HCT116 (cell line): Measurements from ENCODE around the gene SMARCD2. TPM values are rescaled to one million over a fixed set of nuclear protein-coding genes. Genes with fewer than 3 reads are reported as not detected.
A peak's percentile ranks its signal among the peaks of the same experiment; 100 is the strongest.
"Not testable (repeated sequence)": the region's sequence is repeated elsewhere in the genome, so short reads cannot be mapped to it uniquely, and the experiment has no call there.

Source experiments
- ATAC-seq: fragments of 200-7000 bp; cut with Tn5 transposase; 2 replicates; pipeline ENCODE4 v1.9.1; 2020; ENCODE audit warnings: mild to moderate bottlenecking, moderate library complexity
- BruUV-seq: library from RNA; stranded (reverse); fragments of 400-500 nt; replicated peaks from 2 replicates; lab custom pipeline; 2021; lab: Mats Ljungman, UMichigan
- CTCF ChIA-PET: fragments of 300-600 bp; sonication (Branson Sonifier 250); formaldehyde crosslinking; loops from one replicate; lab custom pipeline; 2021; ENCODE audit warnings: antibody characterized with exemption; lab: Charles Lee
- POLR2A ChIA-PET: fragments of 300-600, 350-600 bp; sonication (Branson Sonifier 250); formaldehyde crosslinking; loops from one replicate; lab custom pipeline; 2021; ENCODE audit warnings: antibody characterized with exemption; lab: Charles Lee
- RAD21 ChIA-PET, 2 experiments: fragments of 300-600 bp; sonication (Branson Sonifier 250); formaldehyde crosslinking; loops; one replicate each; lab custom pipeline; 2023; ENCODE audit warnings: low total read pairs in 2 of 2; ENCODE audit not compliant: uncharacterized antibody in 2 of 2, unreplicated experiment in 2 of 2, low non-redundant PET in 1 of 2; lab: Charles Lee
- DNase-seq: peaks from one replicate; pipeline ENCODE4 v3.0.0-alpha.2; 2010; ENCODE audit warnings: low read depth, low spot score
- H2AFZ ChIP-seq: fragments of 200-600 bp; shearing (Covaris generic), sonication (generic); 2 replicates; pipeline ENCODE4 v1.6.1; 2017; ENCODE audit warnings: low read depth, mixed run types, mixed read lengths, antibody characterized with exemption, low read length; ENCODE audit not compliant: poor library complexity, severe bottlenecking
- H3K27ac ChIP-seq: 2 replicates; pipeline ENCODE4 v1.5.1; 2012; ENCODE audit warnings: low read depth, low read length
- H3K27me3 ChIP-seq: fragments of 200-600 bp; sonication (generic); 2 replicates; pipeline ENCODE4 v1.6.1; 2016; ENCODE audit warnings: mixed run types, low read length, mixed read lengths; ENCODE audit not compliant: insufficient read depth
- H3K36me3 ChIP-seq, 2 experiments: fragments of 200-500 bp in 1 of 2; fragments of 200-600 bp in 1 of 2; sonication (Bioruptor generic) in 1 of 2; sonication (generic) in 1 of 2; 2 replicates each; pipeline versions ENCODE4 v1.5.1 to v1.6.1; 2014 to 2016; ENCODE audit warnings: low read length in 2 of 2, inconsistent platforms in 1 of 2, mixed read lengths in 1 of 2, mixed run types in 1 of 2; ENCODE audit not compliant: insufficient read depth in 2 of 2, control insufficient read depth in 1 of 2
- H3K4me1 ChIP-seq, 2 experiments: fragments of 200-600 bp in 1 of 2; sonication (generic) in 1 of 2; 2 replicates each; pipeline versions ENCODE4 v1.5.1 to v1.6.1; 2012 to 2017; ENCODE audit warnings: low read length in 2 of 2, inconsistent platforms in 1 of 2, mild to moderate bottlenecking in 1 of 2, mixed read lengths in 1 of 2, mixed run types in 1 of 2, moderate library complexity in 1 of 2; ENCODE audit not compliant: insufficient read depth in 2 of 2, control insufficient read depth in 1 of 2
- H3K4me2 ChIP-seq: fragments of 200-600 bp; sonication (generic); 2 replicates; pipeline ENCODE4 v1.6.1; 2017; ENCODE audit warnings: mixed run types, low read length, mixed read lengths
- H3K4me3 ChIP-seq, 2 experiments: fragments of 200-600 bp in 1 of 2; sonication (generic) in 1 of 2; replicated peaks in 1 of 2; 2 replicates each; pipeline ENCODE4 v1.5.1; 2011 to 2016; ENCODE audit warnings: low read length in 2 of 2, control low read depth in 1 of 2, low read depth in 1 of 2, mild to moderate bottlenecking in 1 of 2, mixed read lengths in 1 of 2, mixed run types in 1 of 2
- H3K79me2 ChIP-seq: fragments of 200-600 bp; sonication (generic); 2 replicates; pipeline ENCODE4 v1.6.1; 2017; ENCODE audit warnings: mild to moderate bottlenecking, mixed run types, low read length, moderate library complexity, mixed read lengths; ENCODE audit not compliant: insufficient read depth
- H3K9ac ChIP-seq: fragments of 200-600 bp; sonication (generic); 2 replicates; pipeline ENCODE4 v1.6.1; 2016; ENCODE audit warnings: low read length, mixed read lengths
- H3K9me2 ChIP-seq: fragments of 200-600 bp; sonication (generic), shearing (Covaris generic); 2 replicates; pipeline ENCODE4 v1.6.1; 2017; ENCODE audit warnings: mixed run types, mild to moderate bottlenecking, moderate library complexity; ENCODE audit not compliant: insufficient read depth
- H3K9me3 ChIP-seq, 2 experiments: fragments of 200-500 bp in 1 of 2; fragments of 200-600 bp in 1 of 2; sonication (Bioruptor generic) in 1 of 2; sonication (generic) in 1 of 2; 2 replicates each; pipeline ENCODE4 v1.6.1; 2014 to 2017; ENCODE audit warnings: low read length in 2 of 2, mixed read lengths in 2 of 2, inconsistent platforms in 1 of 2, low read depth in 1 of 2, mild to moderate bottlenecking in 1 of 2, mixed run types in 1 of 2, moderate library complexity in 1 of 2; ENCODE audit not compliant: control insufficient read depth in 1 of 2, insufficient read depth in 1 of 2
- H4K20me1 ChIP-seq: fragments of 200-600 bp; sonication (generic), shearing (Covaris generic); 2 replicates; pipeline ENCODE4 v1.6.1; 2017; ENCODE audit warnings: mixed run types, mild to moderate bottlenecking, moderate library complexity; ENCODE audit not compliant: insufficient read depth
- EGR1 ChIP-seq: IDR thresholded peaks from 2 replicates; pipeline ENCODE4 v1.6.1; 2012; ENCODE audit warnings: low read depth
- POLR2A ChIP-seq: IDR thresholded peaks from 2 replicates; pipeline ENCODE4 v1.7.0; 2011; ENCODE audit warnings: borderline replicate concordance; ENCODE audit not compliant: insufficient read depth, insufficient read length; ENCODE audit errors: extremely low read depth
- SIN3A ChIP-seq: IDR thresholded peaks from 2 replicates; pipeline ENCODE4 v1.6.1; 2012; ENCODE audit warnings: low read depth
- ZNF274 ChIP-seq: fragments of 200-500 bp; sonication (Bioruptor generic); IDR thresholded peaks from 2 replicates; pipeline ENCODE4 v1.6.1; 2014; ENCODE audit warnings: mild to moderate bottlenecking, low read depth, low read length, inconsistent platforms
- intact Hi-C: fragments of 100-400 bp; cut with micrococcal nuclease; formaldehyde crosslinking; loops from 2 replicates; pipeline ENCODE4 v1.10.0; 2022
- total RNA-seq: library from RNA; stranded (reverse); gene quantifications from one replicate; pipeline ENCODE4 v1.2.1, GENCODE V29; 2021; ENCODE audit not compliant: unreplicated experiment
- TF ChIP-seq, protein P1 (sequence below), 3 experiments: fragments of 200-600 bp in 1 of 3; sonication (generic) in 1 of 3; IDR thresholded peaks in 2 of 3; conservative IDR thresholded peaks in 1 of 3; 2 replicates each; pipeline ENCODE4 v1.5.1; 2012 to 2017; ENCODE audit warnings: low read depth in 2 of 3, low read length in 2 of 3, antibody characterized with exemption in 1 of 3, borderline replicate concordance in 1 of 3, control low read depth in 1 of 3, mild to moderate bottlenecking in 1 of 3, mixed read lengths in 1 of 3, mixed run types in 1 of 3, moderate library complexity in 1 of 3; ENCODE audit not compliant: insufficient read depth in 1 of 3

The SMARCD2 gene
- total RNA-seq, 1 experiment from 2014 or later = 168 TPM

DNA sequence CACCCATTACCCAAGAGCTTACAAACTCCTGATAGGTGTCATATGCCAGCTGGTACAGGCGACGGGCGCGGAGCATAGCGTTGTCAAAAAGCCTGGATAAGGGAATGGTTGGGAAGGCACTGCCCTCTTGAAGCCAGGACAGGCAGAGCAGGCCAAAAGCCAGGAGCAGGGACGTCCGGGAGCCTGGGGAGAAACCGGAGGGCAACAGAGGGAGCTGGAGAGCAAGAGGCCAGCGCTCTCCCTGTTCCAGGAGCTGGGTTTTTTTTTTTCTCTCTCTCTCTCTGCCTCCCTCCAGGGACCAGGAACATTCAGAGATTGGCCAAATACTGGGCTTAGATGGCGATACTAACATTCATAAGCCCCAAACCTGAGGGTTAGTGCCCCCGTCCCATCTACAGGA, 38.9 kb upstream of the SMARCD2 start:
- RAD21 ChIA-PET, H3K79me2 ChIP-seq, H3K27ac ChIP-seq, H2AFZ ChIP-seq, DNase-seq, H3K9me3 ChIP-seq, intact Hi-C loops, H3K4me2 ChIP-seq, BruUV-seq, H4K20me1 ChIP-seq, H3K36me3 ChIP-seq, ATAC-seq, H3K4me1 ChIP-seq, H3K27me3 ChIP-seq, H3K9me2 ChIP-seq, POLR2A ChIA-PET, H3K9ac ChIP-seq, H3K4me3 ChIP-seq: not testable (repeated sequence)
- TF ChIP-seq, protein P1, sequence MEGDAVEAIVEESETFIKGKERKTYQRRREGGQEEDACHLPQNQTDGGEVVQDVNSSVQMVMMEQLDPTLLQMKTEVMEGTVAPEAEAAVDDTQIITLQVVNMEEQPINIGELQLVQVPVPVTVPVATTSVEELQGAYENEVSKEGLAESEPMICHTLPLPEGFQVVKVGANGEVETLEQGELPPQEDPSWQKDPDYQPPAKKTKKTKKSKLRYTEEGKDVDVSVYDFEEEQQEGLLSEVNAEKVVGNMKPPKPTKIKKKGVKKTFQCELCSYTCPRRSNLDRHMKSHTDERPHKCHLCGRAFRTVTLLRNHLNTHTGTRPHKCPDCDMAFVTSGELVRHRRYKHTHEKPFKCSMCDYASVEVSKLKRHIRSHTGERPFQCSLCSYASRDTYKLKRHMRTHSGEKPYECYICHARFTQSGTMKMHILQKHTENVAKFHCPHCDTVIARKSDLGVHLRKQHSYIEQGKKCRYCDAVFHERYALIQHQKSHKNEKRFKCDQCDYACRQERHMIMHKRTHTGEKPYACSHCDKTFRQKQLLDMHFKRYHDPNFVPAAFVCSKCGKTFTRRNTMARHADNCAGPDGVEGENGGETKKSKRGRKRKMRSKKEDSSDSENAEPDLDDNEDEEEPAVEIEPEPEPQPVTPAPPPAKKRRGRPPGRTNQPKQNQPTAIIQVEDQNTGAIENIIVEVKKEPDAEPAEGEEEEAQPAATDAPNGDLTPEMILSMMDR (IDR thresholded peaks at IDR 0.05 in 2 of 3, conservative IDR thresholded peaks at IDR 0.05 in 1 of 3; ENCODE audit: borderline replicate concordance in 1 of 3, insufficient read depth in 1 of 3, low read depth in 2 of 3, low read length in 2 of 3) = peak in 2 of 3 experiments; percentile 11; a peak in 1 of 6 replicates
- CTCF ChIA-PET = interaction anchor here (0.6 to 1.5 kb wide), 7 partner anchors 11 to 1218 kb away, joined by 3 to 6 read pairs (median 5); no protein-coding TSS in a partner anchor

DNA sequence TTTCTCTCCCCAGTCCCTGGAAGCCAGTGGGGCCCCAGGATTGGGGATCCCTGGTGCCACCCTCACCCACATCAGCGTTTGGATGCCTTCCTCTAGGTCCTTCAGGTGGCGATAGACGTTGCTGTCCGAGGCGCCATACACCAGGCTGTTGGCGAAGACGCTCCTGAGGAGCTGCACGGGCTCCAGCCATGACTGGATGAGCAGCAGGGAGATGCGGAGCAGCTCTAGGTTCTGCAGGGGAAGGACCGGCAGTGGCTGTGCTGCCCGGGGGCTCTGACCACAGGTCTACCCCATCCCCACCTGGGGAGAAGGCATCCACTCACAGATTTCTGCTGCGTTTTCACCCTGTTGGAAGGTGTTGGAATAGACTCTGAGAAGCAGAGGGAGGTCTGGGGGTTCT, 38.2 kb upstream of the SMARCD2 start:
- no peaks in the 10 kb centered on the region for H3K27me3 ChIP-seq
- H3K9ac ChIP-seq = no peak overlapping the region
- H3K36me3 ChIP-seq = no peaks in the 10 kb centered on the region
- intact Hi-C loops = no loop called here
- CTCF ChIA-PET = interaction anchor here (0.6 to 1.5 kb wide), 5 partner anchors 11 to 1218 kb away, joined by 3 to 6 read pairs (median 5); no protein-coding TSS in a partner anchor
- H3K79me2 ChIP-seq = no peaks in the 10 kb centered on the region
- H3K9me2 ChIP-seq = no peaks in the 10 kb centered on the region
- RAD21 ChIA-PET = no interaction called here
- no peak overlapping the region for H2AFZ ChIP-seq
- no peaks in the 10 kb centered on the region for H4K20me1 ChIP-seq
- H3K4me2 ChIP-seq = no peak overlapping the region
- BruUV-seq = no TSS peak
- DNase-seq = no peak
- POLR2A ChIA-PET = no interaction called here
- H3K4me1 ChIP-seq = peaks cover 0 to 7% of the 10 kb centered on the region in 2 experiments; a peak in 3 of 4 replicates
- H3K9me3 ChIP-seq = no peaks in the 10 kb centered on the region
- TF ChIP-seq POLR2A (no peak), EGR1 (no peak), SIN3A (no peak), ZNF274 (no peak)
- TF ChIP-seq, protein P1 (IDR thresholded peaks at IDR 0.05 in 2 of 3, conservative IDR thresholded peaks at IDR 0.05 in 1 of 3; ENCODE audit: borderline replicate concordance in 1 of 3, insufficient read depth in 1 of 3, low read depth in 2 of 3, low read length in 2 of 3) = no peak
- no peak overlapping the region for H3K27ac ChIP-seq
- H3K4me3 ChIP-seq = no peak overlapping the region
- ATAC-seq = no peak

DNA sequence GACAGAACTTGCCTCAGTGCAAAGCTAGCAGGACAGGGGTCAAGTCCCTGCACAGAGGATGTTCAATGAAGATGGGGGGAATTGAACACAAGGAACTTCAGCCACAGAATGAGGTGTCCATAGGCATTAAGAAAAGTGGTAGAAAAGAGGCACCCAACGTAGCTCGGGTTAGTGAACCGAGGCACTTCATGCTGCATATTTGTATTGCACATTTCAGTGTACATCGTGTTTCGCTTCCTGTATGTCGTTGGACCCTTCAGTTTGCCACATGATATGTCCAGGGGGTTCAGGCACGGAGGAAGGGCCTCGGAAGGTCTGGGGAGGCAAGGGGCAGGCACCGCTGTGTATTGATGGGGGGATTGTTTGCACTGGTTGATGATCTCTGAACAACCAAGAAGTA, 35.9 kb upstream of the SMARCD2 start:
- H3K79me2 ChIP-seq, H3K9me2 ChIP-seq, H3K36me3 ChIP-seq, H3K9me3 ChIP-seq, DNase-seq, H3K4me1 ChIP-seq, H3K9ac ChIP-seq, BruUV-seq, RAD21 ChIA-PET, POLR2A ChIA-PET, H3K27ac ChIP-seq, H3K4me3 ChIP-seq, H3K4me2 ChIP-seq, H3K27me3 ChIP-seq, H2AFZ ChIP-seq, ATAC-seq, H4K20me1 ChIP-seq, intact Hi-C loops: not testable (repeated sequence)
- CTCF ChIA-PET = interaction anchor here (1.6 to 2.3 kb wide), 2 partner anchors 11 to 13 kb away, joined by 6 to 9 read pairs; no protein-coding TSS in a partner anchor
